ENCODE data around the gene SLC9A1. TPM values are rescaled to one million over a fixed set of nuclear protein-coding genes. Genes with fewer than 3 reads are reported as not detected.

Gene SLC9A1
- total and polyA plus RNA-seq, 2 donors (not counting 1 experiment from before 2014, with no cell fraction given), result 7.3 to 22.5 TPM

- no peak for ATAC-seq (ENCODE audit: low read depth)
- Histone ChIP-seq H3K36me3 (replicated peaks in 1 of 2; ENCODE audit: control extremely low read depth in 1 of 2, control insufficient read depth in 1 of 2, extremely low read depth in 1 of 2, insufficient read depth in 2 of 2, low read length in 1 of 2) (no peaks in the 10 kb centered on the region), H2AFZ (ENCODE audit: insufficient read depth, low read depth, low read length, poor library complexity, severe bottlenecking) (no peak overlapping the region), H3K27me3 (replicated peaks in 1 of 4; ENCODE audit: control extremely low read depth in 1 of 4, control insufficient read depth in 3 of 4, insufficient read depth in 4 of 4, low read length in 3 of 4) (no peaks in the 10 kb centered on the region), H3K27ac (ENCODE audit: low read length in 2 of 2) (no peak overlapping the region), H3K4me1 (ENCODE audit: control insufficient read depth in 2 of 2, insufficient read depth in 2 of 2, low read length in 2 of 2) (peaks cover 23 to 32% of the 10 kb centered on the region in 2 donors), H3K9ac (ENCODE audit: low read length) (no peak overlapping the region), H3K4me2 (replicated peaks; ENCODE audit: low read depth, low read length, poor library complexity, severe bottlenecking) (no peak overlapping the region), H3K9me3 (ENCODE audit: control extremely low read depth in 1 of 3, control insufficient read depth in 2 of 3, insufficient read depth in 1 of 3, low read length in 2 of 3) (peaks cover 0 to 5% (median 0%) of the 10 kb centered on the region in 3 donors), H3K79me2 (ENCODE audit: control insufficient read depth, insufficient read depth, low read length) (peaks cover 51% of the 10 kb centered on the region), H3K4me3 (ENCODE audit: control extremely low read depth in 1 of 5, extremely low read depth in 1 of 5, insufficient read depth in 1 of 5, low read depth in 2 of 5, low read length in 4 of 5) (no peak overlapping the region), H4K20me1 (ENCODE audit: control insufficient read depth, insufficient read depth, low read length, poor library complexity, severe bottlenecking) (no peaks in the 10 kb centered on the region)
- Mint-ChIP-seq H3K9me3 (ENCODE audit: insufficient read depth) (no peaks in the 10 kb centered on the region), H3K4me1 (peaks cover 47% of the 10 kb centered on the region), H3K27me3 (no peaks in the 10 kb centered on the region), H3K4me3 (no peak overlapping the region), H3K27ac (no peak overlapping the region)
- DNase-seq, result no peak
- no peak for TF ChIP-seq CTCF (IDR thresholded peaks at IDR 0.05)
- TF ChIP-seq EZH2 (IDR thresholded peaks at IDR 0.05; ENCODE audit: borderline replicate concordance, insufficient read depth, low read depth, low read length, poor library complexity, severe bottlenecking), result no peak
- ChIA-PET POLR2A (interaction anchor here (2.0 kb wide), 1 partner anchor 14 kb away, joined by 5 read pairs; the partner anchor contains the start of gene SLC9A1), CTCF (interaction anchor here (0.6 to 2.7 kb wide), 5 partner anchors 15 to 156 kb away, joined by 3 to 11 read pairs (median 4); partner anchors contain the start of gene SLC9A1)
- WGBS (ENCODE audit: insufficient coverage), result 97% methylated on average over 6 of the region's 6 CpGs
- intact Hi-C loops (cut with micrococcal nuclease), result no loop called here
Observed at GRCh38 chr1:27139980-27140379, 14.9 kb downstream of the SLC9A1 start.

- peaks cover 41% of the 10 kb centered on the region for H3K79me2 ChIP-seq (ENCODE audit: control insufficient read depth, insufficient read depth, low read length)
- ATAC-seq (ENCODE audit: low read depth) (no peak), DNase-seq (no peak)
- TF ChIP-seq CTCF (IDR thresholded peaks at IDR 0.05), result no peak
- TF ChIP-seq EZH2 (IDR thresholded peaks at IDR 0.05; ENCODE audit: borderline replicate concordance, insufficient read depth, low read depth, low read length, poor library complexity, severe bottlenecking), result no peak
- H2AFZ ChIP-seq (ENCODE audit: insufficient read depth, low read depth, low read length, poor library complexity, severe bottlenecking), result no peak overlapping the region
- H4K20me1 ChIP-seq (ENCODE audit: control insufficient read depth, insufficient read depth, low read length, poor library complexity, severe bottlenecking), result no peaks in the 10 kb centered on the region
- no peak overlapping the region for H3K4me3 Mint-ChIP-seq
- no peak overlapping the region for H3K27ac ChIP-seq (ENCODE audit: low read length in 2 of 2)
- H3K27ac Mint-ChIP-seq, result peak overlapping the region; percentile 8
- peaks cover 53% of the 10 kb centered on the region for H3K4me1 Mint-ChIP-seq
- CTCF ChIA-PET, result interaction anchor here (1.4 to 2.7 kb wide), 3 partner anchors 16 to 157 kb away, joined by 3 to 11 read pairs (median 7); partner anchors contain the start of gene SLC9A1
- no peaks in the 10 kb centered on the region for H3K27me3 ChIP-seq (replicated peaks in 1 of 4; ENCODE audit: control extremely low read depth in 1 of 4, control insufficient read depth in 3 of 4, insufficient read depth in 4 of 4, low read length in 3 of 4)
- H3K4me2 ChIP-seq (replicated peaks; ENCODE audit: low read depth, low read length, poor library complexity, severe bottlenecking), result no peak overlapping the region
- no peak overlapping the region for H3K4me3 ChIP-seq (ENCODE audit: control extremely low read depth in 1 of 5, extremely low read depth in 1 of 5, insufficient read depth in 1 of 5, low read depth in 2 of 5, low read length in 4 of 5)
- POLR2A ChIA-PET, result interaction anchor here (0.6 to 2.0 kb wide), 2 partner anchors 9 to 15 kb away, joined by 5 read pairs; partner anchors contain the start of gene SLC9A1
- H3K4me1 ChIP-seq (ENCODE audit: control insufficient read depth in 2 of 2, insufficient read depth in 2 of 2, low read length in 2 of 2), result peaks cover 27 to 37% of the 10 kb centered on the region in 2 donors
- 90% methylated on average over 4 of the region's 6 CpGs for WGBS (ENCODE audit: insufficient coverage)
- H3K9me3 ChIP-seq (ENCODE audit: control extremely low read depth in 1 of 3, control insufficient read depth in 2 of 3, insufficient read depth in 1 of 3, low read length in 2 of 3), result peaks cover 0 to 5% (median 0%) of the 10 kb centered on the region in 3 donors
- H3K27me3 Mint-ChIP-seq, result no peaks in the 10 kb centered on the region
- no peaks in the 10 kb centered on the region for H3K36me3 ChIP-seq (replicated peaks in 1 of 2; ENCODE audit: control extremely low read depth in 1 of 2, control insufficient read depth in 1 of 2, extremely low read depth in 1 of 2, insufficient read depth in 2 of 2, low read length in 1 of 2)
- no peak overlapping the region for H3K9ac ChIP-seq (ENCODE audit: low read length)
- H3K9me3 Mint-ChIP-seq (ENCODE audit: insufficient read depth), result no peaks in the 10 kb centered on the region
- intact Hi-C loops (cut with micrococcal nuclease), result no loop called here
Observed at GRCh38 chr1:27138927-27139326, 16.0 kb downstream of the SLC9A1 start.
